Adrenal gland (tissue), 5 donors: ENCODE results near the gene THSD7A.

Experiments
- CTCF ChIP-seq, 6 experiments: fragments of 450-650 bp in 4 of 6; fragments of 200-600 bp in 2 of 6; sonication (generic) in 1 of 6; IDR thresholded peaks; 1 replicate in 5 of 6; 2 replicates in 1 of 6; pipeline versions ENCODE4 v1.5.1 to v1.8.0; 2016 to 2021; ENCODE audit warnings: antibody characterized with exemption in 6 of 6, mild to moderate bottlenecking in 2 of 6, moderate library complexity in 1 of 6
- POLR2A ChIP-seq, 2 donors: fragments of 450-650 bp; IDR thresholded peaks; one replicate each; pipeline ENCODE4 v1.6.1; 2017; ENCODE audit warnings: antibody characterized with exemption in 2 of 2, mild to moderate bottlenecking in 2 of 2, moderate library complexity in 1 of 2
- donor health status: DM: no; HTN: no; CAD: no.

- TF ChIP-seq CTCF (IDR thresholded peaks at IDR 0.05) (no peak), POLR2A (IDR thresholded peaks at IDR 0.05) (no peak)
These were observed 384.9 kb downstream of the THSD7A start for GRCh38 chr7:11447106-11447505.
